GM18870 (cell line): ENCODE results near the gene WRNIP1.

Experiments
- ATAC-seq: cut with Tn5 transposase; IDR thresholded peaks from one replicate; pipeline ENCODE4 v1.9.1; 2021; ENCODE audit warnings: moderate library complexity; ENCODE audit not compliant: unreplicated experiment

Gene WRNIP1

GRCh38 chr6:2740581-2740980, 24.6 kb upstream of the WRNIP1 start:
- ATAC-seq, result no peak

GRCh38 chr6:2741756-2742155, 23.4 kb upstream of the WRNIP1 start:
- ATAC-seq, result no peak

- no peak for ATAC-seq
Observed at GRCh38 chr6:2743280-2744208, 21.6 kb upstream of the WRNIP1 start.

- ATAC-seq, result no peak
Observed at GRCh38 chr6:2744209-2744771, 20.9 kb upstream of the WRNIP1 start.

GRCh38 chr6:2744778-2745177, 20.4 kb upstream of the WRNIP1 start:
- ATAC-seq, result no peak

- ATAC-seq, result no peak
Observed at GRCh38 chr6:2745246-2745645, 19.9 kb upstream of the WRNIP1 start.

GRCh38 chr6:2746557-2747061, 18.6 kb upstream of the WRNIP1 start:
- ATAC-seq, result no peak

- ATAC-seq, result no peak
Observed at GRCh38 chr6:2748183-2748582, 17.0 kb upstream of the WRNIP1 start.

GRCh38 chr6:2749969-2750600, 15.1 kb upstream of the WRNIP1 start:
- no peak for ATAC-seq

- no peak for ATAC-seq
Observed at GRCh38 chr6:2750832-2751231, 14.4 kb upstream of the WRNIP1 start, which contains the start of gene MYLK4. MYLK4 (minus strand) TSS chr6:2750922; CDS start chr6:2749294, 1,628 bp downstream.

GRCh38 chr6:2751871-2752270, 13.3 kb upstream of the WRNIP1 start:
- no peak for ATAC-seq

- no peak for ATAC-seq
Observed at GRCh38 chr6:2752477-2753109, 12.6 kb upstream of the WRNIP1 start.

GRCh38 chr6:2753110-2753489, 12.1 kb upstream of the WRNIP1 start:
- ATAC-seq, result no peak

- ATAC-seq, result no peak
Observed at GRCh38 chr6:2753743-2754142, 11.4 kb upstream of the WRNIP1 start.

- no peak for ATAC-seq
Observed at GRCh38 chr6:2754393-2754792, 10.8 kb upstream of the WRNIP1 start.

GRCh38 chr6:2754911-2755310, 10.3 kb upstream of the WRNIP1 start:
- no peak for ATAC-seq

- ATAC-seq, result no peak
Observed at GRCh38 chr6:2755456-2755855, 9.7 kb upstream of the WRNIP1 start.

GRCh38 chr6:2756241-2756640, 9.0 kb upstream of the WRNIP1 start:
- no peak for ATAC-seq

- no peak for ATAC-seq
Observed at GRCh38 chr6:2756687-2757224, 8.4 kb upstream of the WRNIP1 start.

GRCh38 chr6:2758980-2759379, 6.2 kb upstream of the WRNIP1 start:
- ATAC-seq, result no peak
